Measurements from ENCODE around the gene RRP15. TPM values are rescaled to one million over a fixed set of nuclear protein-coding genes. Genes with fewer than 3 reads are reported as not detected.

Gene RRP15
- polyA plus RNA-seq, 3 donors, result 0.81 to 7.6 (median 4.6) TPM

DNA sequence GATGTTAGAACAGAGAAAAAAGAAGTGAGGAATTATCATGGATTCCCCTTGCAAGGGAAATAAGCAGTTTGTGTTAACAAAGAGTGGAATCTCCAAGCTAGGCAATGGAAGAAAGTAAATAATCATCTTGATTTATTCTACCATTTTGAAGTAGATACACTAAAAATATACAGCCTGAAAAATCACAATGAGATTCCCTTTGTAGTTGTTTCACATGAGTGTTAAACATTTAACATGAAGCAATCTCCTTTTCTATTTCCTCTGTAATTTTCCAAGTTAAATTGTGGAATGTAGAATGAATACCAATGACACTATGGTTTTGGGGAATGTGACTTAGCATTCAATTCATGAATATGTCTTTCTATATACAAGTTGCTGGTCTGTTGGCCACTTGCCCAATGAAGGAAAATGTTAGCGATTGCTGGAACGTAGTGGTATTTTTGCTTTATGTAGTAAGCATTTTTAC, 65.7 kb downstream of the RRP15 start:
- Histone ChIP-seq H3K27ac (ENCODE audit: low read depth in 1 of 2, low read length in 2 of 2) (no peak overlapping the region), H3K36me3 (replicated peaks in 1 of 2; ENCODE audit: control insufficient read depth in 1 of 2, insufficient read depth in 2 of 2, low read length in 2 of 2) (no peaks in the 10 kb centered on the region), H3K4me1 (ENCODE audit: control insufficient read depth in 1 of 2, insufficient read depth in 2 of 2, low read length in 2 of 2) (peaks cover 34 to 39% of the 10 kb centered on the region in 2 donors), H3K27me3 (ENCODE audit: control insufficient read depth in 2 of 2, insufficient read depth in 2 of 2, low read length in 2 of 2) (peaks cover 36 to 40% of the 10 kb centered on the region in 2 donors), H3K9ac (ENCODE audit: insufficient read depth, low read length, poor library complexity, severe bottlenecking) (no peak overlapping the region), H3K9me3 (replicated peaks in 1 of 2; ENCODE audit: control insufficient read depth in 1 of 2, insufficient read depth in 1 of 2, low read length in 2 of 2) (no peaks in the 10 kb centered on the region), H3K79me2 (ENCODE audit: insufficient read depth, low read length) (no peaks in the 10 kb centered on the region), H2AFZ (ENCODE audit: insufficient read depth, low read depth, low read length, poor library complexity, severe bottlenecking) (no peak overlapping the region), H3K4me3 (replicated peaks in 1 of 3; ENCODE audit: low read depth in 2 of 3, low read length in 3 of 3) (peak overlapping the region in 2 of 3 experiments; percentile 70 to 83), H4K20me1 (ENCODE audit: insufficient read depth, low read length) (no peaks in the 10 kb centered on the region), H3K4me2 (replicated peaks; ENCODE audit: extremely low read depth, low read length, poor library complexity, severe bottlenecking) (peak overlapping the region; percentile 76)
- TF ChIP-seq, protein P1, sequence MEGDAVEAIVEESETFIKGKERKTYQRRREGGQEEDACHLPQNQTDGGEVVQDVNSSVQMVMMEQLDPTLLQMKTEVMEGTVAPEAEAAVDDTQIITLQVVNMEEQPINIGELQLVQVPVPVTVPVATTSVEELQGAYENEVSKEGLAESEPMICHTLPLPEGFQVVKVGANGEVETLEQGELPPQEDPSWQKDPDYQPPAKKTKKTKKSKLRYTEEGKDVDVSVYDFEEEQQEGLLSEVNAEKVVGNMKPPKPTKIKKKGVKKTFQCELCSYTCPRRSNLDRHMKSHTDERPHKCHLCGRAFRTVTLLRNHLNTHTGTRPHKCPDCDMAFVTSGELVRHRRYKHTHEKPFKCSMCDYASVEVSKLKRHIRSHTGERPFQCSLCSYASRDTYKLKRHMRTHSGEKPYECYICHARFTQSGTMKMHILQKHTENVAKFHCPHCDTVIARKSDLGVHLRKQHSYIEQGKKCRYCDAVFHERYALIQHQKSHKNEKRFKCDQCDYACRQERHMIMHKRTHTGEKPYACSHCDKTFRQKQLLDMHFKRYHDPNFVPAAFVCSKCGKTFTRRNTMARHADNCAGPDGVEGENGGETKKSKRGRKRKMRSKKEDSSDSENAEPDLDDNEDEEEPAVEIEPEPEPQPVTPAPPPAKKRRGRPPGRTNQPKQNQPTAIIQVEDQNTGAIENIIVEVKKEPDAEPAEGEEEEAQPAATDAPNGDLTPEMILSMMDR (IDR thresholded peaks at IDR 0.05), result no peak
- Mint-ChIP-seq H3K27ac (peak overlapping the region in 5 of 7 donors; percentile 81 to 93 (median 90)), H3K36me3 (peaks cover 10% of the 10 kb centered on the region in 2 donors), H3K27me3 (ENCODE audit: low read depth in 3 of 3) (peaks cover 9 to 35% (median 17%) of the 10 kb centered on the region in 3 donors), H3K4me1 (peaks cover 40% of the 10 kb centered on the region), H3K9me3 (peaks cover 0 to 12% (median 7%) of the 10 kb centered on the region in 7 donors), H3K4me3 (peak overlapping the region; percentile 83 to 92)
- peak in 1 of 3 donors; percentile 43 for DNase-seq
- WGBS (ENCODE audit: insufficient coverage), result no CpG with 5 or more reads among the region's 2 CpGs
- intact Hi-C loops (cut with micrococcal nuclease), result no loop called here

DNA sequence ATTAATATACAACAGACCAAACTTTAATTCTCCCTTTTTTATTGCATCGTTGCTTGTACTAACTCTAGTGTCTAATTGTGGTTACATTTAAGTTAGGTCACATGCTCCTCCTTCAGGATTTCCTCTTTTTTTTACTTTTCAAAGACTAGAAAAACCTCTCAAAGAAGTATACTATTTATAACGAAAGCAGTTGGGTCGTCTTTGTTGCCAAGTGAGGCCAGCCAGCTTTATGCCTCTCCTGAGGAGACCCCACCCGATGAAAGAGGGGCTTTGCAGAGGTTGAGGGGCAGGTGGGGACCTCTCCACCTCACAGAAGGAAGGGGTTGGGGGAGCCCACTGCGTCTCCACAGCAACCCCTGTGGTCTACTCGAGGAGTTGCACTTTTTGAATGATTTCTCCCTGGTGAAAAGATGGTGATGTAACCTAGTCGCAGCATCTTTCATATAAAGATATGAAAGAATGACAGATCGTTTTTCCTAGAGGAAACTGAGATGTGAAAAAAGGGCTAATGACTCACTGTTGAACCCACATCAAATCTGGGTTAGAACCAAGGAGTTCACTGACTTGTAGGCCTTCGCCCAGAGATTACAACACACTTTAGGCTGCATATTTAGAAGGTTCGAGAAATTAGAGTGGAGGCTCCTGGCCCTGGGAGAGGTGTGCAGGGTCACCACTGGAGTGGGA, 66.4 kb downstream of the RRP15 start:
- WGBS (ENCODE audit: insufficient coverage), result 0% methylated on average over 1 of the region's 10 CpGs
- H3K4me1 Mint-ChIP-seq, result peaks cover 33% of the 10 kb centered on the region
- Histone ChIP-seq H3K9me3 (replicated peaks in 1 of 2; ENCODE audit: control insufficient read depth in 1 of 2, insufficient read depth in 1 of 2, low read length in 2 of 2) (no peaks in the 10 kb centered on the region), H3K4me3 (replicated peaks in 1 of 3; ENCODE audit: low read depth in 2 of 3, low read length in 3 of 3) (peak overlapping the region; percentile 38 to 83 (median 70)), H4K20me1 (ENCODE audit: insufficient read depth, low read length) (no peaks in the 10 kb centered on the region), H3K4me1 (ENCODE audit: control insufficient read depth in 1 of 2, insufficient read depth in 2 of 2, low read length in 2 of 2) (peaks cover 28 to 32% of the 10 kb centered on the region in 2 donors), H3K79me2 (ENCODE audit: insufficient read depth, low read length) (no peaks in the 10 kb centered on the region), H3K4me2 (replicated peaks; ENCODE audit: extremely low read depth, low read length, poor library complexity, severe bottlenecking) (peak overlapping the region; percentile 76), H3K9ac (ENCODE audit: insufficient read depth, low read length, poor library complexity, severe bottlenecking) (peak overlapping the region; percentile 17), H3K27ac (ENCODE audit: low read depth in 1 of 2, low read length in 2 of 2) (peak overlapping the region; percentile 58 to 79), H3K27me3 (ENCODE audit: control insufficient read depth in 2 of 2, insufficient read depth in 2 of 2, low read length in 2 of 2) (peaks cover 30 to 33% of the 10 kb centered on the region in 2 donors), H2AFZ (ENCODE audit: insufficient read depth, low read depth, low read length, poor library complexity, severe bottlenecking) (peak overlapping the region; percentile 71), H3K36me3 (replicated peaks in 1 of 2; ENCODE audit: control insufficient read depth in 1 of 2, insufficient read depth in 2 of 2, low read length in 2 of 2) (no peaks in the 10 kb centered on the region)
- TF ChIP-seq, protein P1 (IDR thresholded peaks at IDR 0.05), result peak; percentile 83
- H3K27me3 Mint-ChIP-seq (ENCODE audit: low read depth in 3 of 3), result peaks cover 9 to 28% (median 17%) of the 10 kb centered on the region in 3 donors
- peak overlapping the region; percentile 81 to 94 (median 92) for H3K27ac Mint-ChIP-seq
- intact Hi-C loops (cut with micrococcal nuclease), result no loop called here
- H3K9me3 Mint-ChIP-seq, result peaks cover 0 to 6% (median 1%) of the 10 kb centered on the region in 7 donors
- DNase-seq, result peak; percentile 64 to 83 (median 76)
- H3K4me3 Mint-ChIP-seq, result peak overlapping the region; percentile 83 to 92
- peaks cover 5 to 6% of the 10 kb centered on the region in 2 donors for H3K36me3 Mint-ChIP-seq

Data from CD14-positive monocyte (primary cell).